GM12873 (cell line): ENCODE results near the gene EPHA4.

Experiments
- CTCF ChIP-seq: IDR thresholded peaks from 2 replicates; pipeline ENCODE4 v1.5.1; 2012; ENCODE audit warnings: low read depth, mild to moderate bottlenecking, moderate library complexity, low read length, control low read depth; ENCODE audit not compliant: insufficient read depth; ENCODE audit errors: missing control alignments

EPHA4 gene

GRCh38 chr2:221371347-221371746, 200.8 kb downstream of the EPHA4 start:
- no peak for TF ChIP-seq CTCF

- no peak for TF ChIP-seq CTCF
These were observed 201.3 kb downstream of the EPHA4 start for GRCh38 chr2:221370857-221371211.

- no peak for TF ChIP-seq CTCF
These were observed 201.8 kb downstream of the EPHA4 start for GRCh38 chr2:221370076-221370856.
